ENCODE measurements around the gene SPIB. TPM values are rescaled to one million over a fixed set of nuclear protein-coding genes. Genes with fewer than 3 reads are reported as not detected.
"Not testable (repeated sequence)": the region's sequence is repeated elsewhere in the genome, so short reads cannot be mapped to it uniquely, and the experiment has no call there.

SPIB gene
- polyA plus RNA-seq, 5 donors, result 0.19 to 0.56 (median 0.43) TPM

DNA sequence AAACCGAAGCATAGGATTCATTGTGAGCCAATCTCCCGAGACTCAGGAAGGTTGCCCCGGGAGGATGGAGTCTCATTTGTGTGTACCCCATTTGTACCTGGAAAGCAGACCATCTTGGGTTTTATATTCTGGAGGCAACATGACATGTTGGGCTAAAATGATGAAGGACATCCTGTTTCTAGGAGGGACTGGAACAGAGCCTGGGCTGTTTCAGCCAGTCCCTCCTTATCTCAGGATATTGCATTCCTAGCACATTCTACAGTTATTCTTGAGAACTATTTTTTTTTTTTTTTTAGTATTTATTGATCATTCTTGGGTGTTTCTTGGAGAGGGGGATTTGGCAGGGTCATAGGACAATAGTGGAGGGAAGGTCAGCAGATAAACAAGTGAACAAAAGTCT is 28.4 kb upstream of the SPIB start:
- not testable (repeated sequence) for DNase-seq

GRCh38 chr19:50390952-50391351 is 27.8 kb upstream of the SPIB start:
- not testable (repeated sequence) for DNase-seq

DNA sequence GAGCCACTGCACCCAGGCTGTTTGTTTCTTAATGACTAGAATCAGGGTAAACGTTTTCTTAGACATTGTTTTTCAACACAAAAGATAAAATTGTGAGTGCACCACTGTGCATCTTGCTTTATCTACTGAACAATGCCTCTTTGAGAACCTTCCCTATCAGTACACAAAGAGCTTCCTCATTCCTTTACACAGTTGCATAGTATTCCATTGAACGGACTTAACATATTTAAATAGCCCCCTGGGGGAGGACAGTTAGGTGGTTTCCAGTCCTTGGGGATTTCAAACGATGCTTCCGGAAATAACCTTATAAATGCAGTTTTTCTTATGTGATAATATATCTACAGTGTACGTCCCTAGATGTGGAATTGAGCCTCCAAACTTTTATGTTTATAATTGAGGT is 26.0 kb upstream of the SPIB start:
- DNase-seq, result no peak

DNA sequence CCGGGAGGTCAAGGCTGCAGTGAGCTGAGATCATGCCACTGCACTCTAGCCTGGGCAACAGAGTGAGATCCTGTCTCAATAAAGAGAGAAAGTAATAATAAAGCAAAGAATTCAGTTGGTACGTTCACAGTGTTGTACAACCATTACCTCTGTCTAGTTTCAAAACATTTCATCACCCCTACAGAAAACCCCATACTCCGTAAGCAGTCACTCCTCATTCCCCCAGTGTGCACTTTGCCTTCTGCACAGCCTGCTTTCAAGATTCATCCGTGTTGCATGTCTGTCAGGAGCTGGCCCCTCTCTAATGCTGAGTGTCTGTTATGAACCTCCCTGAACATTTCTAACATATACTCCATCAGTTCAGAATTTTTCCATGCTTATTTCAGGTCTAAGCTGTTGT is 25.1 kb upstream of the SPIB start:
- no peak for DNase-seq

- DNase-seq, result no peak
Observed at GRCh38 chr19:50394017-50394416, 24.7 kb upstream of the SPIB start.

DNA sequence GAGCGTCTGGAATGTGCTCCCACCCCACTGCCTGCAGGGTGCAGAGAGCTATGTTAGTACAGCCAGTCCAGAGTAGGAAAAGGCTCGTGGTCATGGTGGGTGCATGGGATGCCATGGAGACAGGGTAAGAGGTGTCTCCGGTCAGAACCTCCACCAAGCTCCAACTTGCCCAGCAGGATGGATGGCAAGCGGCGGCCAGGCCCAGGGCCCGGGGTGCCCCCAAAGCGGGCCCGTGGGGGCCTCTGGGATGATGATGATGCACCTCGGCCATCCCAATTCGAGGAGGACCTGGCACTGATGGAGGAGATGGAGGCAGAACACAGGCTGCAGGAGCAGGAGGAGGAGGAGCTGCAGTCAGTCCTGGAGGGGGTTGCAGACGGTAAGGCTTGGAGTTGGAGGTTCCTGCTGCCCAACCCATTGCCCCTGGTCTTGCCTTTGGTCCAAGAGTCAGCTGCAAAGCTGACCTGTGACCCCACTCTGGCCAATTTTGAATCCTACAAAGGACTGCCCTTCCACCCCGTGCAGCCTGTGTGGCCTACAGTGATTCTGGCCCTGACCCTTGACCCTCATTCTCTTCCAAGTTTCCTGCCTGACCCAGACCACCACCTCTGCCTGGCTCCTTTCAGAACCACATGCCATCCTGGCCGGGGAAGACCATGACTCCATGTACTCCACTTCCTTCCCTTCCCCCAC is 19.9 kb upstream of the SPIB start:
- DNase-seq, result no peak

DNA sequence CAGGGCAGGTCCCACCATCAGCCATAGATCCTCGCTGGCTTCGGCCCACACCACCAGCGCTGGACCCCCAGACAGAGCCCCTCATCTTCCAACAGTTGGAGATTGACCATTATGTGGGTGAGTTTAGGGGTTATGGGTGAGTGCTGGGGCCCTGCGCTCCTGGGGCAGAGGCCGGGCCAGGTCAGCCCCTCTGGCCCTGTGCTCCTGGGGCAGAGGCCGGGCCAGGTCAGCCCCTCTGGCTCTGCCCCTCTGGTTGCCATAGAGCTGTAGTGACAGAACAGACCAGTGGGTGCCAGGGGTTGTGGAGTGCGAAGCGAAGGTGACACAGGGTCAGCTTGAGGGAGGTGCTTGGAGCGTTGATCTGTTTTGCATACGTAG is 19.4 kb upstream of the SPIB start:
- no peak for DNase-seq

DNA sequence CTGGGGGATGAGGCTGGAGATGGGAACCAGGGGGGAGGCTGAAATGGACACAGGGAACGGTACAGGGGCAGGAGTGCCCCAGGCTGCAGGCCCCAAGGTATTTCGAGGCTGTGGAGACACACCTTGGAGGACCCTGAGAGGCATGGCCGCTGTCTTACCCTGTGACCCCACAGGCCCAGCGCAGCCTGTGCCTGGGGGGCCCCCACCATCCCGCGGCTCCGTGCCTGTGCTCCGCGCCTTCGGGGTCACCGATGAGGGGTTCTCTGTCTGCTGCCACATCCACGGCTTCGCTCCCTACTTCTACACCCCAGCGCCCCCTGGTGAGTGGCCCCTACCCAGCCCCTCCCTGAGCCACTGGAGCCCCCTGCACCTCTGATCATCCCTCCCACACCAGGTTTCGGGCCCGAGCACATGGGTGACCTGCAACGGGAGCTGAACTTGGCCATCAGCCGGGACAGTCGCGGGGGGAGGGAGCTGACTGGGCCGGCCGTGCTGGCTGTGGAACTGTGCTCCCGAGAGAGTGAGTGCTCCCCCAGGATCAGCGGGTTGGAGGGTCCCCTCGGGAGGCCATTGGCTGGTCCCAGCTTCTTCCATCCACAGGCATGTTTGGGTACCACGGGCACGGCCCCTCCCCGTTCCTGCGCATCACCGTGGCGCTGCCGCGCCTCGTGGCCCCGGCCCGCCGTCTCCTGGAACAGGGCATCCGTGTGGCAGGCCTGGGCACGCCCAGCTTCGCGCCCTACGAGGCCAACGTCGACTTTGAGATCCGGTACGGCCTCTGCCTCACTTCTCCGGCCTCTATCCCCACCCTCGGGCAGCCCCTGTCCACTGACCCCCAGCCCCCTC is 16.9 kb upstream of the SPIB start:
- no peak for DNase-seq

DNA sequence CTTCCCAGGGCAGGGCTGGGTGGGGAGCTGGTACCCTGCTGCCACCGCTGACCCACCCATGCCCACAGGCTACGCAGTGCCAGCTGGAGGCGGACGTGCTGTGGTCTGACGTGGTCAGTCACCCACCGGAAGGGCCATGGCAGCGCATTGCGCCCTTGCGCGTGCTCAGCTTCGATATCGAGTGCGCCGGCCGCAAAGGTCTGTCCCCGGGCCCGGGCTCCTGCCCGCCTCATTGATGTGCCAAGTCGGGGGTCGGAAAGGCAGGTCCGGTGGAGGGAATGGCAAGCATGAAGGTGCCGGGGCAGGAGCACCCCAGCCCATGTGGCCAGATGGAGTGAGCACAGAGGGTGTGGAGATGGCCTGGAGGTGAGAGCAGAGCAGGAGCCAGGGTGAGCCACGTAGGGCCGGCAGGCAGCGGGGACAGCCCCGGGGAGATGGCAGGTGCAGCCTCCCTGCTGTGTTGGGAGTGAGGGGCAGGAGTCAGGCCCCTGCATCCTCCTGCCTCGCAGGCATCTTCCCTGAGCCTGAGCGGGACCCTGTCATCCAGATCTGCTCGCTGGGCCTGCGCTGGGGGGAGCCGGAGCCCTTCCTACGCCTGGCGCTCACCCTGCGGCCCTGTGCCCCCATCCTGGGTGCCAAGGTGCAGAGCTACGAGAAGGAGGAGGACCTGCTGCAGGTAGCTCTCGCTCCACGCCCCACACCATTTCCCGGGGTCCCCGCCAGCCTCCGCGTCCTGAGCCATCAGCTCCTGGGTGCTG is 16.0 kb upstream of the SPIB start:
- no peak for DNase-seq

DNA sequence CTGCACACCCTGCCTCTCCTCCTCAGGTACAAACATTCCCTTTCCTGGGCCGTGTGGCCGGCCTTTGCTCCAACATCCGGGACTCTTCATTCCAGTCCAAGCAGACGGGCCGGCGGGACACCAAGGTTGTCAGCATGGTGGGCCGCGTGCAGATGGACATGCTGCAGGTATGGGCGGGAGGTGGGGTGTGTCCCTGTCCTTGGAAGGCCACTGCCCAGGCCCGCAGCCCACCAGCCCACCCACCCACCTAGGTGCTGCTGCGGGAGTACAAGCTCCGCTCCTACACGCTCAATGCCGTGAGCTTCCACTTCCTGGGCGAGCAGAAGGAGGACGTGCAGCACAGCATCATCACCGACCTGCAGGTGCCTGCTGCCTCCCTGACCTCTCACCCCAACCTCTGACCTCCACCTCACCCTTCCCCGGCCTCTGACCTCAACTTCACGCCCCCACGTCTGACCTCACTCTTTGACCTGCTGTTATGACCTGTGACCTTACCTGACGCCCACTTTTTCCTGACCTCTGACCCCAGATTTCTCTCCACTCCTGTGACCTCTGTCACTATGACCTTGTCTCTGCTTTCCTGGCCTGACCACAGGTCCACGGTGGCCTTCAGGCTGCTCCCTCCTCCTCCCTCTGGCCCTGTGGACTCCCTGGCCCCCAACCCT is 12.4 kb upstream of the SPIB start:
- no peak for DNase-seq

GRCh38 chr19:50406829-50407228 is 11.9 kb upstream of the SPIB start:
- DNase-seq, result no peak

DNA sequence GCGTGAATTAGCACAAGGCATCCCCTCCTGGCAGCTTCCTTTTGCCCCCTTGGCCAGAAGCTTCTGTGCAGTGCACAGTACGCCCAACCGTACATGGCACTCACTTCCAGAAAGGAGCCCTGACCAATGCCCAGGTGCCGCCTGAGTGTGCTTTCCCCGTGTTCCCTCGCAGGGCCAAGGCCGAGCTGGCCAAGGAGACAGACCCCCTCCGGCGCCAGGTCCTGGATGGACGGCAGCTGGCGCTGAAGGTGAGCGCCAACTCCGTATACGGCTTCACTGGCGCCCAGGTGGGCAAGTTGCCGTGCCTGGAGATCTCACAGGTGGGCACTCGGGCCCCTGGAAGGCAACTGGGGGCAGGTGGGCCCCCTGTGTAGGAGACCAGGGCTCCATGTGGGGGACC is 9.4 kb upstream of the SPIB start:
- DNase-seq, result no peak

- DNase-seq, result no peak
Observed at GRCh38 chr19:50410109-50410508, 8.6 kb upstream of the SPIB start.

- DNase-seq, result no peak
Observed at GRCh38 chr19:50412419-50412818, 6.3 kb upstream of the SPIB start.

GRCh38 chr19:50413096-50413495 is 5.6 kb upstream of the SPIB start:
- DNase-seq, result no peak

DNA sequence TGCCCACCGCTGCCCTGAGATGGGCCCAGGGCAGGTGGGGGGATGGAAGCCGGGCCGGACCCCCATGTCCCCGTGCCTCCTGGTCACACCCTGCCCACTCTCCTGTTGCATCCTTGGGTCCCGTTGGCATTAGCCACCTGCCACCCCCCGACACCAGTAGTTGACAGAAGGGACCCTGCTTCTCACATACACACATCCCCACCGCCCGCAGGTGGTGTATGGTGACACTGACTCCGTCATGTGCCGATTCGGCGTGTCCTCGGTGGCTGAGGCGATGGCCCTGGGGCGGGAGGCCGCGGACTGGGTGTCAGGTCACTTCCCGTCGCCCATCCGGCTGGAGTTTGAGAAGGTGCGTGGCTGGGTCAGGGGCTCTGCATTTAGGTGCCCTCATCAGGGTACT is 5.2 kb upstream of the SPIB start:
- DNase-seq, result no peak

GRCh38 chr19:50414864-50415660 is 3.7 kb upstream of the SPIB start:
- peak; percentile 45 to 46 for DNase-seq

- no peak for DNase-seq
Observed at GRCh38 chr19:50415661-50416033, 3.1 kb upstream of the SPIB start.

- DNase-seq, result no peak
Observed at GRCh38 chr19:50416034-50416977, 2.4 kb upstream of the SPIB start.
